Measurements from ENCODE around the gene SEPHS2. TPM values are rescaled to one million over a fixed set of nuclear protein-coding genes. Genes with fewer than 3 reads are reported as not detected.

Gene SEPHS2
- polyA plus RNA-seq, 3 donors: 94.8 to 105 (median 102) TPM

DNA sequence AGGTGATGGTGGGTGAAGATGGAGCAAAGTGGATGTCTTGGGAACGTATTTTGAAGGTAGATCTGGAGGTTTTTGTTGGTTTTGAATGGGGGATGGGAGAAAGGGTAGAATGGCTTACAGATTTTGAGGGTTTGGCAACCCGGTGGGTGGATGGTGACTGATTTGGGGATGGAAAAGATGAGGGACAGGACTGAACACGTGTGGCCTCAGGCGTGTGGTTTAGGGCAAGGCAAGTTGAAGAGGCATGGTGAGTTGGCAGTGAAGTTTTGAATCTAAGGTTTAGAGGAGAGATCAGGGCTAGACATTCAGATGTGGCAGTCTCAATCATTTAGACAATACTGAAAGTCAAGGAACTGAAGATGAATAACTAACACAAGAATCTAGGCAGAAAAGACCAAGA lies 10.8 kb downstream of the SEPHS2 start:
- no peak for DNase-seq (ENCODE audit: low read depth in 3 of 3, low spot score in 2 of 3)

DNA sequence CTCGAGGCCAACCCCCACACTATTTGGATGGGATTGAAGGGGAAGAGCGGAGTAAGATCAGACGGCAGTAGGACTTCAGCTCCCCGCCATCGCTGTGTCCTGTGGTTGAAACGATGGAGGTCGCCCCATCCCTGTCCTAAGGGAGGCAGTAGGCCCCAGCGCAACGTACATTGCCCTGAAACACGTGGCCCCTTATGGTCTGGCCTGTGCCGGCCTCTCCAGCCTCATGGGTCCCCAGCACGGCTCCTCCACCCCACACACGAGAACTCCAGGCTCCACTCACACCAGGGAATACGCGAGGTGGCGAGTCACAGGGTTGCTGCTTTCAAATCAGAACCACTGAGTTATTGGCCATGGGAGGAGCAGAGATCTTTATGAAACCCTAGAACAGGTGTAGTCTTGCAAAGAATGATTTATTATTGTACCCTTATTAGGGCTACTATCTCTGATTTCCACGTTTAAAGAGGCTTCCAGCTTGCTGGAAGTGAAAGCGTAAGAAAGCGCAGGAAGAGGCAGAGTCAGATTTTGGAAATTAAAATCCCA lies 15.2 kb downstream of the SEPHS2 start:
- DNase-seq (ENCODE audit: low read depth in 3 of 3, low spot score in 2 of 3): no peak

DNA sequence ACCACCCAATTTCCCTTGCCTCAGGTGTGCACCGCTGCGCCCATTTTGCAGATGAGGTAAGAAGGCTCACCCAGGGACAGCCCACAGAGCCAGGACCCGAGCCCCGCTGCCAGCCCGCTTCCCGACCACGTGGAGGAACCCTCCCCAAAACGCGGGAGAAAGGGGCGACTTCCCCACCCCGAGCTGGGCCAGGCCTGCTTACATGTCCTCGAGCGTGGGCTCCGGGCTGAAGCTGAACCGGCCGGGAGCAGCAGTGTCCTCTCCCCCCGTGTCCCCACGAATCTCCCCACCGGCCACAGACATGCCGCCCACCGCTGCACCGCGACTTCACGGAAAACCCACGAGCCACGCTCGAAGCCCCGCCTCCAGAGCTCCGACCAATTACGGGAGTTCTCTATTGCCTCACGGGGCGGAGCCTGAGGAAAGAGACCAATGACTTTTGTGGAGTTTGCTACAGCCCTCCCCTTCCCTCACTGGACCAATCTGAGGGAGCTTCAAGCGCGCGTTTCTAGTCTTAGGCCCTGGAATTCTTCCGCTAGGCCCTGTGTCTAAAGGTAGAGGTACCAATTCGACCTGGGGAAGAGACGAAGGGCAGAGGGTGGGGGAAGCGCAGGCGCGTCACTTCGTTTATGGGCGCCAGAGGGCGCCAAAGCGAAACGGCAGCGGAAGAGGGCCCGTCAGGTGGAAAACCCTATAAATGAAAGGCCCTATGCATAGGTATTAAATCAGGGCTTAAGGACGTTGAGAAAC lies 15.8 kb downstream of the SEPHS2 start, which contains the start of gene DCTPP1:
Gene DCTPP1, minus strand, starts transcription at position 353 of the 750 bp plus-strand sequence. Its CDS starts 50 bp downstream, at position 303.
- DNase-seq (ENCODE audit: low read depth in 3 of 3, low spot score in 2 of 3): peak; percentile 93 to 97 (median 96)

DNA sequence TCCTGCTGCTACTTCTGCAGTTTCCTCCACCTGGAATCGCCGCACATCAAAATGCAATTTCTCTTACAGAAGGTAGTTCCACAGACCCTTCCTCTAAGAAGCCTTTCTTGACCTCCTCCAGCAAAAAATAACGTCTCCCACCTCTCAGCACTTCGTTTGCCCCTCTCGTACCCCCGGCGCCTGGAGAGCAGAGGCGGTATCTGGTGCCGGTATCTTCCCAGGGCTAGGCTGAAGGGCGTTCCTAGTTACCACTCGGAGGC lies 16.3 kb downstream of the SEPHS2 start:
- DNase-seq (ENCODE audit: low read depth in 3 of 3, low spot score in 2 of 3): no peak

DNA sequence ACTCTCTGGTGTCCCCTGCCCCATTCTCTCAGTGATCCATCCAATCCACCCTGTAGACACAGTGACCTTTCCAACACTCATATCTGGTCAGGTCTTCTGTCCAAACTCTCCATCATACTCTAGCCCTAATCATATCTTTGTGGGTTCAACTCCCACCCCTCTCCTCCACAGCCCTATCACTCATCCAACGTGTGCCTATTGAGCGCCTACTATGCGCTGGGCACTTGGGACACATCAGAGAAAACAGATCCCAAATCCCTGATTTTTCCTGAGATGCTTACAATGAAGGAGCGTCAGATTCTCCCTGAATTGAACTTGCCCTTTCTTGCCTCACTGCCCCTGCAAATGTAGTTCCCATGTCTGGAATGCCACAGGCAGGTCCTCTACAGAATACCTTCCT lies 17.6 kb downstream of the SEPHS2 start:
- DNase-seq (ENCODE audit: low read depth in 3 of 3, low spot score in 2 of 3): no peak

DNA sequence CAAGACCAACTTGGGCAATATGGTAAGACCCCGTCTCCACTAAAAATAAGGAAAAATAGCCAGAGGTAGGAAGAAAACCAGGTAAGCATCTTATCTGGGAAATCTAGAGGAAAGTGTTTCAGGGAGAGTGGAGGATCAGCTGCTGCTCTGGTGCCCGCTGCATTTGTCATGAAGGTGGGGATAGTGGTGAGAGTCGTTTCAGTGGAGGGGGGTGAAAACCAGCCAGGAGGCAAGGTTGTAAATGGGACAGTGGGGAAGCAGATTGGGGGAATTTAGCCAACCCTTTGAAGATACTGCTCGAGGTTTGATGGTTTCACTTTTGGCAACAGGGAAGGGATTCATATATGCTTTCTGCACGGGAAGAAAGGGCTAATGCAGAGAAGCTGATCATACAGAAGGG lies 24.7 kb downstream of the SEPHS2 start:
- DNase-seq (ENCODE audit: low read depth in 3 of 3, low spot score in 2 of 3): no peak

DNA sequence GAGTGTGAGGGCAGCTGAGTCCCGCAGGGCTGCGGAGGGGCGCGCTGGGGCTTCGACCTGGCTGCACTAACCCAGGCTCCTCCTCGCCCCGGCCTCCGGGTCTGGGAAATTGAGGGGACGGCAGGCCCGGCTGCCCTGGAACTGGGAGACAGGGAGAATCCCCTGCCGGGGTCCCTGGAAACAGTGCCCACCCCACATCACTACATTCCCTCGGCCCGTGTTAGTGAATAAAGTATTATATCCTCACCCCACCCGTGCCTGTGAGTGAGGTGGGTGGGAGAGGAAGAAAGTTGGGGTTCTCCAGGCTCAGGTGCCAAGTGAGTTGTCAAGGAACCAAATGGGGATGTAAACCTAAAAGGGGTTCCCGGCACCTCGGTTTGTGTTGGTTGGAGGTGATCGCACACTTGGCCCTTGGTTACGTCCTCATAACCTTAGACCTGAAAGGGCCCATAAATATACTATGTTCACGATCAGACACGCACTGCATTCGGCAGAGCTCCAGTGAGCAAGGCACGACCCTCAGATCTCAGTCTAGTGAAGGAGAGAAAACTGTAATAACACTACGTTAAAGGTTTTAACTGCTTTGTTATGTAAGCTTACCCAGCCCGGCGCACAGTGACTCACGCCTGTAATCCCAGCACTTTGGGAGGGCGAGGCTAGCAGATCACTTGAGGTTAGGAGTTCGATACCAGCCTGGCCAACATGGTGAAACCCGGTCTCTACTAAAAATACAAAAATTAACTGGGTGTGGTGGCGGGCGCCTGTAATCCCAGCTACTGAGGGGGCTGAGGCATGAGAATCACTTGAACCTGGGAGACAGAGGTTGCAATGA lies 27.1 kb downstream of the SEPHS2 start:
- no peak for DNase-seq (ENCODE audit: low read depth in 3 of 3, low spot score in 2 of 3)

DNA sequence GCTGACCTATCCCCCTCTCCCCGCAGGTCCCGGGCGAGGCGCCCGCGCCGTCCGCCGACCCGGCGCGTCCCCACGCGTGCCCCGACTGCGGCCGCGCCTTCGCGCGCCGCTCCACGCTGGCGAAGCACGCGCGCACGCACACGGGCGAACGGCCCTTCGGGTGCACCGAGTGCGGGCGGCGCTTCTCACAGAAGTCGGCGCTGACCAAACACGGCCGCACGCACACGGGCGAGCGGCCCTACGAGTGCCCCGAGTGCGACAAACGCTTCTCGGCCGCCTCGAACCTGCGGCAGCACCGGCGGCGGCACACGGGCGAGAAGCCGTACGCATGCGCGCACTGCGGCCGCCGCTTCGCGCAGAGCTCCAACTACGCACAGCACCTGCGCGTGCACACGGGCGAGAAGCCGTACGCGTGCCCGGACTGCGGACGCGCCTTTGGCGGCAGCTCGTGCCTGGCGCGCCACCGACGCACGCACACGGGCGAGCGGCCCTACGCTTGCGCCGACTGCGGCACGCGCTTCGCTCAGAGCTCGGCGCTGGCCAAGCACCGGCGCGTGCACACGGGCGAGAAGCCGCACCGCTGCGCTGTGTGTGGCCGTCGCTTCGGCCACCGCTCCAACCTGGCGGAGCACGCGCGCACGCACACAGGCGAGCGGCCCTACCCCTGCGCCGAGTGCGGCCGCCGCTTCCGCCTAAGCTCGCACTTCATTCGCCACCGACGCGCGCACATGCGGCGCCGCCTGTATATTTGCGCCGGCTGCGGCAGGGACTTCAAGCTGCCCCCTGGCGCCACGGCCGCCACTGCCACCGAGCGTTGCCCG lies 27.9 kb downstream of the SEPHS2 start:
- DNase-seq (ENCODE audit: low read depth in 3 of 3, low spot score in 2 of 3): peak; percentile 70 to 83 (median 75)

DNA sequence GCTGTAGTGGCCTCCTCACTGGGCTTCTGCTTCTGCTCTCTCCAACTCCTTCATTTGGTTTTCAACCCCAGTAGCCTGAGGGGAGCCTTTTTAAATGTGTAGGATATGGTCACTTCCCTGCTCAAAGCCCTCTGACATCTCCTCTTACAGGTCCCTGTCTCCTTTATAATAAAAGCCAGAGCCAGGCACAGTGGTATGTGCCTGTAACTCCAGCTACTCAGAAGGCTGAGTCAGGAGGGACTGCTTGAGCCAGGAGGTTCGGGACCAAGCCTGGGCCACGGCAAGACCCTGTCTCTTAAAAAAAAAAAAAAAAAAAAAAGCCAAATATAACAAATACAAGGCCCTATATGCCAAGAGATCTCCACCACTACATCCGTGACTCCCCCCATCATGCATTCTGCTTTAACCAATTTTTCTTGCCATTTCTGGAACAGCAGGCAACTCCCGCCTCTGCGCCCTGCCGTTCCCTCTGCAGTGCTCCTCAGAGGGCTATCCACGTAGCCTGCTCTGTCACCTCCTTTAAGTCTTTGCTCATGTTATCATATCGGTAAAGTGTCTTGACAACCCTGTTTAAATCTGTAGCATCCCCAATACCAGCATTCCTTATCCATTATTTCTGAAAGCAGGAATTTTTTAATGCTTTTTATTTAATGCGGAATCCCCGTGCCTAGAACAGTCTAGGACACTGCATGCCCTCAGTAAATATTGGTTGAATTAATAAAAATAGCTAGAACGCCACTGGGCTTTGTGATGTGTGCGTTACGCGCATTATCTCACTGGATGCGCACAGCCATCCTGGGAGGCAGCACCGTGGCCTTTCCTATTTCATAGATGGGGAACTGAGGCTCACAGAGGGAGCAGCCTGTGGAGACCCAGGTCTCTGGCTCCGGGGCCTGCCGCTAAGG lies 28.8 kb downstream of the SEPHS2 start:
- no peak for DNase-seq (ENCODE audit: low read depth in 3 of 3, low spot score in 2 of 3)

DNA sequence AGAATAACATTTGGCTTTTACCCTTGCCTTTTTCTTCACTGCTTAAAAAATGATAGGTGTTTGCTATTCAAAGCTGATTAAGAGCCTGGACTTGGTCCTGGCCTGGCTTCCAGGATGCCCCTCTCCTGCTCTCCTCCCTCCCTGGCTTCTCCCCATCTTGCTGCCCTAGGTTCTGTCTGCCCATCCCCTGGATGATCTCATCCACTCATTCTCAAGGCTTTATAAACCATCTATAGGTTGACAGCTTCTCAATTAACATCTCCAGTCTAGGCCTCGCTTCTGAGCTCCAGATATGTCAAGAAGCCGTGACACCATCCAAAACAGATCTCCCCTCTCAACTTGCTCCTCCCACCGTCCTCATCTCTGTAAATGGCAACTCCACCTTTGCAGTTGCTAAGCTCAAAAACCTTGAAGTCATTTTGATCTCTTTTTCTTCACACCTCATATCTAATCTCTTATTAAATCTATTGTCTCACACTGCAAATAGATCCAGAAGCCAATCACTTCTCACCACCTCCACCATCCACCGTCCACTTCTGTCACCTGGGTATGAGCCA lies 29.5 kb downstream of the SEPHS2 start:
- no peak for DNase-seq (ENCODE audit: low read depth in 3 of 3, low spot score in 2 of 3)

DNA sequence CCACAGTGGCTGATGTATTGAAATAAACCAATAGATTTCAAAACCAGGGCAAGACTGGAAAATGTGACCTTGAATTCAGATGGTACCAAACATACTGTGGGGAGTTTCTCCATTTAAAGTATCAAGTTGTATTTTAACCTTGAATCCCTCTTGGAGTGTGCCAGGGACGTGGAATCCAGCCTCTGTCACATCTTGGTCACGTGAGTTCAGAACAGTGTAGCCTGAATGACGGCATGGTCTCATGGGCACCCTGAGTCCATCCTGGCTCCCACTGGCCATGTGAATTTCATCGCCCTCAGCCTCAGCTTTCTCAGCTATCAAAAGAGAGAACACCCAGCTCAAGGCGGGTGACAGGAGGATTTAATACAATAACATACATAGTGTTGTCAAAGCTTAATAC lies 31.5 kb downstream of the SEPHS2 start:
- no peak for DNase-seq (ENCODE audit: low read depth in 3 of 3, low spot score in 2 of 3)

DNA sequence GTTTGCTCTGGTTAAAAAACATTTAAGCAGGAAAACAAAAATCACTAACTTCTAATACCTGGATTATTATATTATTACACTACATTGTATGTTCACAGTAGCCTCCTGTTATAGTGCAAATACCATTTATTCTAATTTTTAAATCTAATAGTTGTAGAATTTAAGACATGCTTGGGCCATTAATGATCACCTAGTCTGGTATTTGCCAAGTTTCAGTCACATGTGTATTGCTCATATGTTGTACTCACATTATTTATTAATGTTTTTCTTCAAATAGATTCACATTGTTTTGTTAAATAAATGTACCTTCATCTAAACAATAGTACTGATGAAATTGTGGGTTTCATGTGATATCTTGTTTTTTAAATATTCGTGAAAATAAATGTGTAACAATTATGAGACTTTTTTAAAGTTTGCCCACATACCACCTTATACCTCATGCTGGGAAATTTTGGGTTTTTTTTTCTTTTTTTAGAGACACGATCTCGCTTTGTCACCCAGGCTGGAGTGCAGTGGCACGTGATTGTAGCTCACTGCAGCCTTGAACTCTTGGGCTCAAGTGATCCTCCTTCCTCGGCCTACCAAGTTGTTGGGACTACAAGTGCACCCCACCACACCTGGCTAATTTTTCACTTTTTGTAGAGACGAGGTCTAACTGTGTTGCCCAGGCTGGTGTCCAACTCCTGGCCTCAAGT lies 32.4 kb downstream of the SEPHS2 start:
- DNase-seq (ENCODE audit: low read depth in 3 of 3, low spot score in 2 of 3): no peak

DNA sequence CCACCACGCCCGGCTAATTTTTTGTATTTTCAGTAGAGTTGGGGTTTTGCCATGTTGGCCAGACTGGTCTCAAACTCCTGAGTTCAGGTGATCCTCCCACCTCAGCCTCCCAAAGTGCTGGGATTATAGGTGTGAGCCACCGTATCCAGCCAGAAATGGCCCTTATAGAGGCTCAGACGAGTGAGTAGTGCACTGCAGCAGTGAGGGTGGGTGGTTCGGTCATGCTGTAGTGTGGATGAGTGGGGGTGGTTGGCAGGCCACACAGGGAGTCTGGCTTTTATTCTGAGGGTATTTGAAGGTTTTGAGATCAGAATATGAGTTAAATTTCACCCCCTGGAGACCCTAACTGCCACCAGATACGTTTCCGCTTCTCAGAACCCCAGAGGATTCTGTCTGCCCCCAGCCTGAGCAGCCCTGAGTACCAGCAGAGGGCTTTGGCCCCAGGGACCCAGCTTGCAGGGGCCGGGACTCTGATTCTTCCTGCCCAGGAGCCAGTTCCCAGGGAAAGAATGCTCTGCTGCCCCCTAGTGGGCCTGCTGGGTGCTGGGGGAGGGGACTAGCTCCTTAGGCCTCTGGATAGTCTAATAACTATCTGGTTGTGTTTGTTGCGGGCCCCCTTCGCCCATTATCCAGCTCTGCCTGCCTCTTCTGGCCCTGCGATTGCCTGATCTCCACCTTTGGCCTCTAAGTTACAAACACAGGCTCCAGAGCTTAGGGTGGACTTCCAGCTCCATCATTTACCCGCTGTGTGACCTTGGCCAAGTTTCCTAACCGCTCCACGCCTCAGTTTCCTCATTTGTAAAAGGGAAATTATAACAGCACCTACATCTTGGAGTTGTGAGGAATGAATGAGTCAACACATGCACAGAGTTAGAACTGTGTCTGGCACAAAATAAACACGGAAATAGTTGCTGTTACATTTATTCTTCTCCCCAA lies 36.3 kb downstream of the SEPHS2 start:
- DNase-seq (ENCODE audit: low read depth in 3 of 3, low spot score in 2 of 3): peak in 2 of 3 donors; percentile 73 to 75

DNA sequence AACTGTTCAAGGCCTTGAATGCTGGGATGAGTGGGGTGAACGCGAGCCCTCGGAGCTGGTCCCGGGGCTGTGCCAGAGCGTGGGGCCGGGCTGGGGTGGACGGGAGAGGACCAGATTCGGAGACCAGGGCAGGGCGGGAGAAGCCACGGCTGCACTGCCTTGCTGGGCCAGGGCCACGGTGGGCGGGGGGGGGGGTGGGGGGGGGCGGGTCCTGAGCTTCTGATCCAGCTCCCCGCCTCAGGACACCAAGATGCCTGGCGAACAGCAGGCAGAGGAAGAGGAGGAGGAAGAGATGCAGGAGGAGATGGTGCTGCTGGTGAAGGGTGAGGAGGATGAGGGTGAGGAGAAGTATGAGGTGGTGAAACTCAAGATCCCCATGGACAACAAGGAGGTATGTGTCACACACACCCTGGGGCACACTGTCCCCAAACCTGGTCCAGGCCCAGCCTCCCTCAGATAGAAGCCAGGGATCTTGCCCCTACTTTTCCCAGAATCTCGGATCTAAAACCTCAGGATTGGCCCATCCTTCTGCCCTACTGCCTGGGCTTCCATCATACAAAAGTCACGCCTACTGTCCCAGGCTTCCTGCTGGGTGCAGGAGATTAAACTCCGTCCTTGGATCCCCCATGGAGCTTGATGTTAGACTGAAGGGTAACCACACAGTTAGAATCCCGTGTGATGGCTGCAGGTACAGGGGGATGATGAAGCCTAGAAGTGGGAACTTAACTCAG lies 37.7 kb downstream of the SEPHS2 start:
- no peak for DNase-seq (ENCODE audit: low read depth in 3 of 3, low spot score in 2 of 3)

DNA sequence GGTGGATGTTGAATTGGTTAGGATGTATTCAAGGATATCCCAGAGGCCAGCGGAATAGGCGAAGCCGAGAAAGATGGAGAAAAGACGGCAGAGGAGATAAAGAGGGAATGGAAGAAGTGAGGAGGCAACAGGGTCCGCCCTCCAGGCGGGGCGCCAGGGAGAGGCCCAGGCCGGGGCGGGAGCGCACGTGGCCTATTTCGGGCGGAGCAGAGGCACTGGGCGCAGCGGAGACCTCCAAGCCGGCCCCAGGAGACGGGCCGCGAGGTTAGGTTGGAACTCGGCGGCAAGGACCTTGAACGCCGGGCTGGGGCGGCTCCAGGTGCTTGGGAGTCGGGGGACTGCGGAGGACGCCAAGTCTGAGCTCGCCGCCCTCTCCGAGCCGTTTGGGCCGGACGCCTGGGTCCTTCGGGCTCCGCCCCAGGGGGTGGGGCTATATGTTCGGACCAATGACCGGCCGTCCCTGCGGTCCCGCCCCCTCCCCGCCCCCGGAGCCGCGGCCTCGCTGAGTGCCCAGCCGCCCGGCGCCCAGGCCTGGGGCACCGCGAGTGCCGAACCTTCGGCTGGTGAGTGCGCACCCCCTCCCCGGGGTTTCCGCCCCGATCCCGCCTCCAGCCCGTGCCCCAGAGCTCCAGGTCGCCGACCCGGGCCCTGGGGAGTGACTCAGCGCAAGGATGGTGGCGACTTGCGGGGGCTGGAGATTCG lies 38.4 kb downstream of the SEPHS2 start, which contains the start of gene ZNF771:
Gene ZNF771, plus strand, starts transcription at position 505 of the 702 bp plus-strand sequence. CDS start 448 bp downstream, outside the sequence.
- DNase-seq (ENCODE audit: low read depth in 3 of 3, low spot score in 2 of 3): peak in 2 of 3 donors; percentile 76 to 85

DNA sequence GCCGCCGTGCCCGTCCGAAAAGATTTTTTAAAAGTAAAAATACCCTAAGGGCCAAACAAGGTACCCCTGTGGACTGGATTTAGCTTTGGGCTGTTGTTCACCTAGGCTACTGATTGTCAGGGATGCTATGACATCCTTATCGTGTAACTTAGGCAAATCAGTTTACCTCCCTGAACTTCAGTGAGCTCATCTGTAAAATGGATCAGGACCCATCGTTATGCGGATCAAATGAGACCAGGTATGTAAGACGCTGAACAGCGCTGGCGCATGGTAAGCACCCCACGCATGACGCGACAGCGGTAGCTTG lies 38.9 kb downstream of the SEPHS2 start:
- DNase-seq (ENCODE audit: low read depth in 3 of 3, low spot score in 2 of 3): no peak

Measured in right renal cortex interstitium (tissue), 3 donors.